ENCODE data around the gene MTRFR.
A peak's percentile ranks its signal among the peaks of the same experiment; 100 is the strongest.

MTRFR gene

GRCh38 chr12:123271001-123271668 lies 37.9 kb downstream of the MTRFR start:
- peak; percentile 81 to 93 (median 87) for DNase-seq

GRCh38 chr12:123273166-123273565 lies 39.9 kb downstream of the MTRFR start:
- no peak for DNase-seq

DNA sequence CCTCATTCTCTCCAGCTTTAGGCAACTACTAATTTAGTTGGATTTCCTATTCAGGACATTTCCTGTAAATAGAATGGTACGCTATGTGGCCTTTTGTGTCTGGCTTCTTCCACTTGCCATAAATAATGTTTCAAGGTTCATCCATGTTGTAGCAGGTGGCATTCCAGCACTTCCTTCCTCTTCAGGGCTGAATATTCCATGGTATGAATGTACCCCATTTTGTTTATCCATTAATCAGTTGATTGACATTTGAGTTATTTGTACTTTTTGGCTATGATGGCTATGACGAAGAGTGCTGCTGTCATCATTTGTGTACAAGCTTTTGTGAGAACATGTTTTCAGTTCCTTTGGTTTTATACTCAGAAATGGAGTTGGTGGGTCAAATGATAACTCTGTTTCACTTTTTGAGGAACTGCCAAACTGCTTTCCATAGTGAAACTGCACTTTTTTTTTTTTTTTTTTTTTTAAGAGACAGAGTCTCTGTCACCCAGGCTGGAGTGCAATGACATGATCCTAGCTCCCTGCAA lies 44.9 kb downstream of the MTRFR start:
- peak; percentile 66 to 90 (median 84) for DNase-seq

DNA sequence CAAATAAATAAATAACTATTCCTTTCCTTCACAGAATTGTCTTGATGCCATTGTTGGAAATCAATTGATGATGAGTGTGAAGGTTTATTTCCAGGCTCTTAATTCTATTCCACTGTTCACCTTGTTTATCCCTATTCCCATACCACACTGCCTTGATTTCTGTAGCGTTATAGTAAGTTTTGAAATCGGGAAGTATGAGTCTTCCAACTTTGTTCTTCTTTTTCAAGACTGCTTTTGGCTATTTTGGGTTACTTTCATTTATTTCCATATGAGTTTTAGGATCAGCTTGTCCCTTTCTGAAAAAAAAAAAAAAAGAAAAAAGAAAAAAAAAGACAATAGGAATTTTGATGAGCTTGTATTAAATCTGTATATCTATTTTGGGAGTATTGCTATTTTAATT lies 47.7 kb downstream of the MTRFR start:
- DNase-seq = peak; percentile 13 to 60 (median 55)

DNA sequence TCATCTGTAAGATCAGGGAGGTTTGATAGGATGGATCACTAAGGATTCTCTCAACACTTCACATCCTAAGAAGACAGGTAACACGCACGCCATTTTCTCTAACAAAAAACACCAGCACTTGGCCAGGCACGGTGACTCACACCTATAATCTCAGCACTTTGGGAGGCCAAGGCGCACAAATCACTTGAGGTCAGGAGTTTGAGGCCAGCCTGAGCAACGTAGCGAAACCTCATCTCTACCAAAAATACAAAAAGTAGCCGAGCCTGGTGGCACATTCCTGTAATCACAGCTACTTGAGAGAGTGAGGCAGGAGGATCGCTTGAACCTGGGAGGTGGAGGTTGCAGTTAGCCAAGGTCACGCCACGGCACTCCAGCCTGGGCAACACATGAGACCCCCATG lies 48.9 kb downstream of the MTRFR start:
- DNase-seq = no peak

DNA sequence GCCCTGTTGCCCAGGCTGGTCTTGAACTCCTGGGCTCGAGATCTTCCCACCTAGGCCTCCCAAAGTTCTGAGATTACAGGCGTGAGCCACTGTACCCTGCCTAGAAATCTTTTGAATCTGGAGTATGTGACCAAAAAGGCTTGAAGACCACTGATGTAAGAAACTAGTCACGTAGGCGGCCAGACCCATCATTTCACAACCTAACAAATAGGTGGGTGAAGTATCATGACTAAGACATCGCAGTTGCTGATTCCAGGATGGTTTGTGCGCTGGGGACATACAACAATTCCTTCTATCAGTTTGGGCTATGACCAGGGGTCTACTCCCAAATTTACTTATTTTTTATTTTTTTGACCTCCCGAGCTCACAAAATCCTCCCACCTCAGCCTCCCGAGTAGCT lies 50.2 kb downstream of the MTRFR start:
- DNase-seq = peak in 2 of 3 donors; percentile 12 to 15

DNA sequence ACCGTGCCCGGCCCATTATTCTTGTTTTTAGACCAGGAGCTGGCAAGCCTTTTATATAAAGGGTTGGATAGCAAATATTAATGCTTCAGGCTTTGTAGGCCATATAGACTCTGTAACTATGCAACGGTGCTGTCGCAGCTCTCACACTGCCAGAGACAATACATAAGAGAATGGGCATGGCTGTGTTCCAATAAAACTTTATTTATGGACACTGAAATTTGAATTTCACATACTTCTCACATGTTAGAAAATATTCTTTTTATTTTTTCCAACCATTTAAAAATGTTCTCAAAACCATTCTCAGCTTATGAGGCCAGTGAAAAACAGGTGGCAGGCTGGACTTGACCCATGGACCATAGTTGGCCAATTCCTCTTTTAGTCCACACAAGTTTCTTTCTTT lies 51.4 kb downstream of the MTRFR start:
- DNase-seq = no peak

DNA sequence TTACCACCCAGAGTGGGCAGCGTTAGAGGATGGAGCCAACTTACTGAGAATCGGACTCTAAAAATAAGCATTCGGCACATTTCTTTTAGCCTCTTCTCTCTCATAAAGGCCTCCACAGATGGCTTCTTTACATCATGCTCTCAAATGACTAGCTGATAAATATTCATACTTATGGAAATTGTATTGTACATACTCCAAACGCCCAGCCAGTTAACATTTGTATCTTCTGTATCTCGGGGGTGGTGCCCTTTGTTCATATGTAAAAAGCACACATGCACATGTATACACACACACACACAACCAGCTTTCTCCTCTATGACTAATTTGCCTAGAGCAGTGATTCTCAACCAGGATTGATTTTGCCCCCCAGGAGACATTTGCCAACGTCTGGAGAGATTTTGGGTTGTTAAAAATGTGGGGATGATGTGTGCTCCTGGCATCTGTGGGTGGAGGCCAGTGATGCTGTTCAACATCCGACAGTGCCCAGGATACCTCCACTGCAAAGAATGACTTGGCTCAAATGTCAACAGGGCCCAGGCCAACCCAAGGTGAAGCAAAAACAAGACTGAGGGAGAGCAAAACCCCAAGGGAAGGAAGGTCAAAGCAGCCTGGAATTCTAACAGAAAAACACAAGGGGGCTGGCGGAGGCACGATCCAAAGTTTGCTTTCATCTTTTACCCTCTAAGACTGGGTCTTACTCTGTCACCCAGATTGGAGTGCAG lies 53.6 kb downstream of the MTRFR start:
- no peak for DNase-seq

DNA sequence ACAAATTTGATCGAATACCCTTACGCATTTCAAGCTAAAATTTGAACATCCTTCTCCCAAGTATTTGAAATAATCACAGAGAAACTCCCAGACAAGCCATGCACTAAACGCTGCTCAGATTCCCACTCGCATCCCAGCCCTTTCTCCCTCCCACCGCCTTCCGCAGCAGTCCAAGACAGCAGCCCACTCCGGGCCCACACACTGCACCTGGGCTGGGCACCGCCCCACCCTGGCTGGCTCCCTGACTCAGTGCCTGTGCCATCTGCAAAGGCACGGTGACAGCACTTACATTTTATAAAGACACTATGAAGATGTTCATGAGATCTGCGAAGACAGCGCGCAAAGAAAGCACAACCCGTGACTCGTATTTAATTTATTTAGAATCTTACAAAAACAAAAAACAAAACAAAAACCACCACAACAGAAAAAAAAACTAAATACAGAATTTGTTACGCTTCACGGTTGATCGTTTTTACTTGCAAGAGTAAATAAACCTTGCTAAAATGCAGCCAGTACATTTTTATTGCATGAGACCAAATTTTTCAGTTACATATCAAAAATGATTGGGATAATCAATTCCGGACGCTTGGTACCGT lies 55.6 kb downstream of the MTRFR start:
- no peak for DNase-seq

GRCh38 chr12:123289911-123290310 lies 56.7 kb downstream of the MTRFR start:
- DNase-seq = no peak

DNA sequence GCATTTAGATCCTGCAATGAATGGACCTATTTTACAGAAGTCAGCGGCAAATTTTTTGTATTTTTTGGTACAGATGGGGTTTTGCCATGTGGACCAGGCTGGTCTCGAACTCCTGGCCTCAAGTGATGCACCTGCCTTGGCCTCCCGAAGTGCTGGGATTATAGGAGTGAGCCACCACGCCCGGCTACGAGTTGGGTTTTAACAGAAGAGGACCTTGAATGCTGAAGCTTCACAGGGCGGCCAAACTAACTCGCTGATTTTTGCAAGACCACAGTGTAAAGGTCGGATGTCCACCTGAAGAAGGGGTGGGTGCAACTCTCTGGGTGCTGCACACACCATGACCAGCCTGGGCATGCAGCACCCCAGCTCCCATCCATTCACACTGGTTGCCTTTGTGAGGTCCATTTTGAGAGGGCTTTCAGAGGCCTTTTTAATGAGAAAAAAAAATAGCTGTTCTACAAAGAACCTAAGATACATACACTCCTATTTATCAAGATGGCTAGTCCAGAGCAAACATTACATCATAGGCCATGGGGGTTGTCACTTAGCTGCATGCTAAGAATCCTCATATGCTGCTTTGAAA lies 60.0 kb downstream of the MTRFR start:
- DNase-seq = no peak

- no peak for DNase-seq
These were observed 71.9 kb downstream of the MTRFR start for GRCh38 chr12:123305136-123305535.

- no peak for DNase-seq
These were observed 73.0 kb downstream of the MTRFR start for GRCh38 chr12:123306200-123306599.
